ENCODE measurements around the gene GNG2.
A peak's percentile ranks its signal among the peaks of the same experiment; 100 is the strongest.

GNG2 gene

GRCh38 chr14:51972566-51972965 lies 112.2 kb downstream of the GNG2 start:
- H3K4me3 ChIP-seq (replicated peaks; ENCODE audit: low read depth, low read length): no peak overlapping the region
- no peak for TF ChIP-seq CTCF (IDR thresholded peaks at IDR 0.05; ENCODE audit: low read depth, low read length, missing control alignments)
- no peak for DNase-seq (ENCODE audit: extremely low read depth, low read depth)

DNA sequence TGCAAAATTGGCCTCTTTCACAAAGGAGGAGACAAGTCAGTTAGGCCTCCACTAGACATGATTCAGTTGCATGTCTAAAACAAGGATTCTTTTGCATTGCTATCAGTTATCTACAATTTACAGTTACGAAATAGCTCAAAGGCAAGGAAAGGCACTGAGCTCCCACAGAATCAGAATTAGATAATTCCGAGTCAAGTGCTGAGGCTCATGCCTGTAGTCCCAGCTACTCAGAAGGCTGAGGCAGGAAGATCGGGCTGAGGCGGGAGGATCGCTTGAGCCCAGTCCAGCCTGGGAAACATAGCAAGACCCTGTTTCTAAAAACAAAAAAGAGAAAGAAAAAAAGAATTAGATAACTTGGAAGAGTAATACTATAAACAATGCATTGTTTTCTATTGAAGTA lies 116.7 kb downstream of the GNG2 start:
- H3K4me3 ChIP-seq (replicated peaks; ENCODE audit: low read depth, low read length): no peak overlapping the region
- TF ChIP-seq CTCF (IDR thresholded peaks at IDR 0.05; ENCODE audit: low read depth, low read length, missing control alignments): no peak
- no peak for DNase-seq (ENCODE audit: extremely low read depth, low read depth)

- TF ChIP-seq CTCF (IDR thresholded peaks at IDR 0.05; ENCODE audit: low read depth, low read length, missing control alignments): no peak
- DNase-seq (ENCODE audit: extremely low read depth, low read depth): no peak
- H3K4me3 ChIP-seq (replicated peaks; ENCODE audit: low read depth, low read length): no peak overlapping the region
These were observed 118.3 kb downstream of the GNG2 start for GRCh38 chr14:51978681-51979085.

- H3K4me3 ChIP-seq (replicated peaks; ENCODE audit: low read depth, low read length): no peak overlapping the region
- DNase-seq (ENCODE audit: extremely low read depth, low read depth): peak; percentile 73
- peak; percentile 86 for TF ChIP-seq CTCF (IDR thresholded peaks at IDR 0.05; ENCODE audit: low read depth, low read length, missing control alignments)
These were observed 118.8 kb downstream of the GNG2 start for GRCh38 chr14:51979088-51979709.

DNA sequence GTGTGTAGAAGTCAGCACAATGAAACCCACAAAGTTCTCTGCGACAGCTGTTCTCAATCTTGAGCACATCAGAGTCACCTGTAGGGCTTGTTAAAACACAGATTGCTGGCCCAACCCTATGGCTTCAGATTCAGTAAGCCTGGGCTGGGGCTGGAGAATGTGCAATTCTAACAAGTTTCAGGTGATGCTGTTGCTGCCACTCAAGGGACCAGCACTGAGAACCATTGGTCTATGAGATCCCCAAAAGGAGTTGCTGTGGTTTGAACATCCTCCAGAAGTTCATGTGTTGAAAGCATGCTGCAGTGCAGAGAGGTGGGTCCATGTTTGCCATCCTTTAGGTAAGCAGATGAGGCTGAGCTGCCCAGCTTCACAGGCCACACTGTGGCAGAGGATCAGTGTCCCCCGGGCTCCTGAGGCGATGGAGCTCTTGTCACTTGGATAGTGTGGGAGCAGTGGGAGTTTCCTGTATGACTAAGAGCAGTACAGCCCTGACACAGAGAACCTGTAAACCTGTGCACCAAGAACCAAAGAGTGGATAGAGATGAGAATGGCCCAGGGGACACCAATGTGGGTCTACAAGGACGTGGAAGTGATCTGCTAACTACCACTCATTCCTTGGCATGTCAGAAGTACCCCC lies 120.9 kb downstream of the GNG2 start:
- DNase-seq (ENCODE audit: extremely low read depth, low read depth): no peak
- H3K4me3 ChIP-seq (replicated peaks; ENCODE audit: low read depth, low read length): no peak overlapping the region
- TF ChIP-seq CTCF (IDR thresholded peaks at IDR 0.05; ENCODE audit: low read depth, low read length, missing control alignments): no peak

GRCh38 chr14:51988221-51988620 lies 127.8 kb downstream of the GNG2 start:
- no peak overlapping the region for H3K4me3 ChIP-seq (replicated peaks; ENCODE audit: low read depth, low read length)
- no peak for DNase-seq (ENCODE audit: extremely low read depth, low read depth)
- no peak for TF ChIP-seq CTCF (IDR thresholded peaks at IDR 0.05; ENCODE audit: low read depth, low read length, missing control alignments)
